ENCODE results near the gene MPV17L2. TPM values are rescaled to one million over a fixed set of nuclear protein-coding genes. Genes with fewer than 3 reads are reported as not detected.

The MPV17L2 gene
- total and polyA plus RNA-seq, 10 of the 15 experiments (the other 5 are each of a cell fraction or from before 2014, with no cell fraction given): 5.1 to 57.2 (median 22.9) TPM

- ChIA-PET CTCF (interaction anchor here (0.6 to 1.5 kb wide), 3 partner anchors 11 to 93 kb away, joined by 3 to 8 read pairs (median 3); no protein-coding TSS in a partner anchor), POLR2A (no interaction called here), RAD21 (ENCODE audit: unreplicated experiment) (interaction anchor here (0.6 to 0.9 kb wide), 2 partner anchors 99 to 171 kb away, joined by 3 to 4 read pairs; no protein-coding TSS in a partner anchor), SMC1A (ENCODE audit: uncharacterized antibody, unreplicated experiment) (no interaction called here)
- Histone ChIP-seq H3K27ac (ENCODE audit: control insufficient read depth, insufficient read depth) (no peak overlapping the region), H3K9me3 (replicated peaks; ENCODE audit: control insufficient read depth, insufficient read depth, low read length) (no peaks in the 10 kb centered on the region), H3K4me2 (ENCODE audit: control insufficient read depth, insufficient read depth) (no peak overlapping the region), H4K20me1 (ENCODE audit: control insufficient read depth, insufficient read depth) (no peaks in the 10 kb centered on the region), H3K4me3 (no peak overlapping the region), H3K36me3 (ENCODE audit: control insufficient read depth in 2 of 2, insufficient read depth in 2 of 2, low read length in 1 of 2) (peaks cover 5 to 6% of the 10 kb centered on the region in 2 experiments; a peak in 3 of 4 replicates), H2AFZ (ENCODE audit: control insufficient read depth, low read depth, low read length) (no peak overlapping the region), H3K79me2 (ENCODE audit: control insufficient read depth, insufficient read depth, low read length) (peaks cover 11% of the 10 kb centered on the region), H3K9ac (ENCODE audit: control insufficient read depth, insufficient read depth, low read length) (no peak overlapping the region), H3K27me3 (replicated peaks in 1 of 2; ENCODE audit: control insufficient read depth in 2 of 2, insufficient read depth in 2 of 2, low read length in 1 of 2) (no peaks in the 10 kb centered on the region), H3K4me1 (ENCODE audit: control insufficient read depth, insufficient read depth, low read length) (peaks cover 13% of the 10 kb centered on the region)
- in situ Hi-C loops (cut with MboI) (no loop called here), intact Hi-C loops (cut with micrococcal nuclease; ENCODE audit: unreplicated experiment) (no loop called here)
- DNase-seq (ENCODE audit: low read depth, low spot score) (no peak), ATAC-seq (no peak), FAIRE-seq (no peak)
- BruUV-seq (replicated peaks): TSS peak; percentile 56
- WGBS (ENCODE audit: insufficient coverage, insufficient replicate concordance, low lambda C conversion rate, missing lambda C conversion rate): 75% methylated on average over 16 of the region's 18 CpGs
- no peak for TF ChIP-seq SMARCA5 (IDR thresholded peaks at IDR 0.05)
- no peak for TF ChIP-seq TAF1 (IDR thresholded peaks at IDR 0.05; ENCODE audit: borderline replicate concordance, low read depth, low read length)
- TF ChIP-seq, protein P1, sequence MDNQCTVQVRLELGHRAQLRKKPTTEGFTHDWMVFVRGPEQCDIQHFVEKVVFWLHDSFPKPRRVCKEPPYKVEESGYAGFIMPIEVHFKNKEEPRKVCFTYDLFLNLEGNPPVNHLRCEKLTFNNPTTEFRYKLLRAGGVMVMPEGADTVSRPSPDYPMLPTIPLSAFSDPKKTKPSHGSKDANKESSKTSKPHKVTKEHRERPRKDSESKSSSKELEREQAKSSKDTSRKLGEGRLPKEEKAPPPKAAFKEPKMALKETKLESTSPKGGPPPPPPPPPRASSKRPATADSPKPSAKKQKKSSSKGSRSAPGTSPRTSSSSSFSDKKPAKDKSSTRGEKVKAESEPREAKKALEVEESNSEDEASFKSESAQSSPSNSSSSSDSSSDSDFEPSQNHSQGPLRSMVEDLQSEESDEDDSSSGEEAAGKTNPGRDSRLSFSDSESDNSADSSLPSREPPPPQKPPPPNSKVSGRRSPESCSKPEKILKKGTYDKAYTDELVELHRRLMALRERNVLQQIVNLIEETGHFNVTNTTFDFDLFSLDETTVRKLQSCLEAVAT (IDR thresholded peaks at IDR 0.05): no peak
- TF ChIP-seq ETV6 (conservative IDR thresholded peaks at IDR 0.05 in 1 of 2, IDR thresholded peaks at IDR 0.05 in 1 of 2; ENCODE audit: borderline replicate concordance in 1 of 2, low read depth in 1 of 2): no peak
- TF ChIP-seq GABPA (IDR thresholded peaks at IDR 0.05; ENCODE audit: low read depth): no peak
- no peak for TF ChIP-seq EED (IDR thresholded peaks at IDR 0.05; ENCODE audit: low read depth)
- TF ChIP-seq TCF12 (IDR thresholded peaks at IDR 0.05; ENCODE audit: low read depth, low read length): no peak
- no peak for TF ChIP-seq CBX3 (IDR thresholded peaks at IDR 0.05; ENCODE audit: borderline replicate concordance, low read depth)
- TF ChIP-seq, protein P2, sequence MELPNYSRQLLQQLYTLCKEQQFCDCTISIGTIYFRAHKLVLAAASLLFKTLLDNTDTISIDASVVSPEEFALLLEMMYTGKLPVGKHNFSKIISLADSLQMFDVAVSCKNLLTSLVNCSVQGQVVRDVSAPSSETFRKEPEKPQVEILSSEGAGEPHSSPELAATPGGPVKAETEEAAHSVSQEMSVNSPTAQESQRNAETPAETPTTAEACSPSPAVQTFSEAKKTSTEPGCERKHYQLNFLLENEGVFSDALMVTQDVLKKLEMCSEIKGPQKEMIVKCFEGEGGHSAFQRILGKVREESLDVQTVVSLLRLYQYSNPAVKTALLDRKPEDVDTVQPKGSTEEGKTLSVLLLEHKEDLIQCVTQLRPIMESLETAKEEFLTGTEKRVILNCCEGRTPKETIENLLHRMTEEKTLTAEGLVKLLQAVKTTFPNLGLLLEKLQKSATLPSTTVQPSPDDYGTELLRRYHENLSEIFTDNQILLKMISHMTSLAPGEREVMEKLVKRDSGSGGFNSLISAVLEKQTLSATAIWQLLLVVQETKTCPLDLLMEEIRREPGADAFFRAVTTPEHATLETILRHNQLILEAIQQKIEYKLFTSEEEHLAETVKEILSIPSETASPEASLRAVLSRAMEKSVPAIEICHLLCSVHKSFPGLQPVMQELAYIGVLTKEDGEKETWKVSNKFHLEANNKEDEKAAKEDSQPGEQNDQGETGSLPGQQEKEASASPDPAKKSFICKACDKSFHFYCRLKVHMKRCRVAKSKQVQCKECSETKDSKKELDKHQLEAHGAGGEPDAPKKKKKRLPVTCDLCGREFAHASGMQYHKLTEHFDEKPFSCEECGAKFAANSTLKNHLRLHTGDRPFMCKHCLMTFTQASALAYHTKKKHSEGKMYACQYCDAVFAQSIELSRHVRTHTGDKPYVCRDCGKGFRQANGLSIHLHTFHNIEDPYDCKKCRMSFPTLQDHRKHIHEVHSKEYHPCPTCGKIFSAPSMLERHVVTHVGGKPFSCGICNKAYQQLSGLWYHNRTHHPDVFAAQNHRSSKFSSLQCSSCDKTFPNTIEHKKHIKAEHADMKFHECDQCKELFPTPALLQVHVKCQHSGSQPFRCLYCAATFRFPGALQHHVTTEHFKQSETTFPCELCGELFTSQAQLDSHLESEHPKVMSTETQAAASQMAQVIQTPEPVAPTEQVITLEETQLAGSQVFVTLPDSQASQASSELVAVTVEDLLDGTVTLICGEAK (IDR thresholded peaks at IDR 0.05; ENCODE audit: borderline replicate concordance): no peak
- no peak for TF ChIP-seq ZZZ3 (IDR thresholded peaks at IDR 0.05; ENCODE audit: control insufficient read depth, insufficient read length, low read depth)
- TF ChIP-seq RELB (IDR thresholded peaks at IDR 0.05; ENCODE audit: low read depth): no peak
- no peak for TF ChIP-seq HDGF (IDR thresholded peaks at IDR 0.05)
- no peak for TF ChIP-seq EZH2 (IDR thresholded peaks at IDR 0.05; ENCODE audit: borderline replicate concordance, control insufficient read depth, low read depth, low read length)
- TF ChIP-seq, protein P3, sequence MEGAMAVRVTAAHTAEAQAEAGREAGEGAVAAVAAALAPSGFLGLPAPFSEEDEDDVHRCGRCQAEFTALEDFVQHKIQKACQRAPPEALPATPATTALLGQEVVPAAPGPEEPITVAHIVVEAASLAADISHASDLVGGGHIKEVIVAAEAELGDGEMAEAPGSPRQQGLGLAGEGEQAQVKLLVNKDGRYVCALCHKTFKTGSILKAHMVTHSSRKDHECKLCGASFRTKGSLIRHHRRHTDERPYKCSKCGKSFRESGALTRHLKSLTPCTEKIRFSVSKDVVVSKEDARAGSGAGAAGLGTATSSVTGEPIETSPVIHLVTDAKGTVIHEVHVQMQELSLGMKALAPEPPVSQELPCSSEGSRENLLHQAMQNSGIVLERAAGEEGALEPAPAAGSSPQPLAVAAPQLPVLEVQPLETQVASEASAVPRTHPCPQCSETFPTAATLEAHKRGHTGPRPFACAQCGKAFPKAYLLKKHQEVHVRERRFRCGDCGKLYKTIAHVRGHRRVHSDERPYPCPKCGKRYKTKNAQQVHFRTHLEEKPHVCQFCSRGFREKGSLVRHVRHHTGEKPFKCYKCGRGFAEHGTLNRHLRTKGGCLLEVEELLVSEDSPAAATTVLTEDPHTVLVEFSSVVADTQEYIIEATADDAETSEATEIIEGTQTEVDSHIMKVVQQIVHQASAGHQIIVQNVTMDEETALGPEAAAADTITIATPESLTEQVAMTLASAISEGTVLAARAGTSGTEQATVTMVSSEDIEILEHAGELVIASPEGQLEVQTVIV (IDR thresholded peaks at IDR 0.05; ENCODE audit: borderline replicate concordance, partially characterized antibody): no peak
These were observed 35.5 kb upstream of the MPV17L2 start for GRCh38 chr19:18157465-18158063.

Data from GM12878 (cell line).